NCI-H1694 (cell line): ENCODE results near the gene COPS6.

ENCODE experiments used
- DNase-seq: peaks from one replicate; lab custom pipeline; 2025; lab: John Stamatoyannopoulos, UW

The COPS6 gene

DNA sequence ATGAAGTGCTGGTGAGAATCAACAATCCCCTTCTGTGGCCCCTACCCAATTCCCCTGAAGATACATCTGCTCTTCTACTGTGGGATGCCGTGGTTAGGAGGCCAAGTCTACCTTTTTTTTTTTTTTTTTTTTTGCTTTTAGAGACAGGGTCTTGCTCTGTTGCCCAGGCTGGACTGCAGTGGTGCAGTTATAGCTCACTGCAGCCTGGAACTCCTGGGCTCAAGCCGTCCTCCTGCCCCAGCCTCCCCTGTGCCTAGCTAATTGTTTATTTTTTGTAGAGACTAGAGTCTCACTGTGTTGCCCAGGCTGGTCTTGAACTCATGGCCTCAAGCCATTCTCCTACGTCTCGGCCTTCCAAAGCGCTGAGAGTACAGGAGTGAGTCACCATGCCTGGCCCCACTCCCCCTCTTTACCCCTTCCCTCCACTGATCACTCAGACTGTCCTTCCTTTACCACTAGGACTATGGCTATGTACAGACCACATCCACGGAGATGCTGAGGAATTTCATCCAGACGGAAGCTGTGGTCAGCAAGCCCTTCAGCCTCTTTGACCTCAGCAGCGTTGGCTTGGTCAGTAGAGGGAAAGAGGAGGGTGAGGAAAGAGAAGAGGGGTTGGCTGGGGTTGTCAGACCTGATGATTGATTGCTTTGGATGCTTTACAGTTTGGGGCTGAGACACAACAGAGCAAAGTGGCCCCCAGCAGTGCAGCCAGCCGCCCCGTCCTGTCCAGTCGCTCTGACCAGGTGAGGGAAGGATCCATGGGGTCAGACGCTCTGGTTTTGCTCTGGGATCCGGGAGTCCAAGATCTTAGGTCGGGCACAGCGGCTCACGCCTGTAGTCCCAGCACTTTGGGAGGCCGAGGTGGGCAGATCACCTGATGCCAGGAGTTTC lies 14.4 kb downstream of the COPS6 start:
- no peak for DNase-seq

GRCh38 chr7:100105534-100105933 lies 16.8 kb downstream of the COPS6 start:
- no peak for DNase-seq

DNA sequence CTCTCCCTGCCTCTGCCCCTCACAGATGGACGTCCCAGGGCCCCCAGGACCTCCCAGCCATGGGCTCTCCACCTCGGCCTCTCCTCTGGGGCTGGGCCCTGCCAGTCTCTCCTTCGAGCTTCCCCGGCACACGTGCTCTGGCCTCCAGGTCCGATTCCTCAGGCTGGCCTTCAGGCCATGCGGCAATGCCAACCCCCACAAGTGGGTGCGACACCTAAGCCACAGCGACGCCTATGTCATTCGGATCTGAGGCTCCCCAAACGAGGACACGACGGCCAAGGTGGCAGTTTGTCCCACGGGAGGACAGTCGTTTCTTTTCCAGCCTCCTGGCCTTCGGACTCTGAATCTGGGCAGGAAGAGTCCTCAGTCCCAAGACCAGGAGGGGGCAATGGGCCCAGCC lies 17.9 kb downstream of the COPS6 start:
- no peak for DNase-seq

- DNase-seq: no peak
Measured at GRCh38 chr7:100107125-100107737, 18.5 kb downstream of the COPS6 start.

DNA sequence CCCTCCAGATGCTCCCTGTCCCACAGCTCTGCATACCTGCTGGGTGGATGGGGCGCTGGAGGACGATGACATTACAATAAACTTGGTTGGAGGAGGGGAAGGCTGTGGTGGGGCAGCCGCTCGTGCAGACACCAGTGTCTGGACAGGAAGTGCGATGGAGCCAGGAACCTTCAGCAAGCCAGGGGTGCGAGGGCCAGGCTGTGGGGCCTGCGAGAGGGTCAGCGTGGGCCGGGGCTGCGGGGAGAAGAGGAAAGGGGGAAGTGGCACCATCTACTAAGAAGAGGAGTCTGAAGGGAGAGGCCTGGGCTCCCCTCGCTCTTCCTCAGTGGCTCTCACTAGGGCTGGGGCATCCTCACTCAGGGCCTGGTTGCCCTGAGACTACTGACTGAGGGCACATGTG lies 19.1 kb downstream of the COPS6 start:
- no peak for DNase-seq

DNA sequence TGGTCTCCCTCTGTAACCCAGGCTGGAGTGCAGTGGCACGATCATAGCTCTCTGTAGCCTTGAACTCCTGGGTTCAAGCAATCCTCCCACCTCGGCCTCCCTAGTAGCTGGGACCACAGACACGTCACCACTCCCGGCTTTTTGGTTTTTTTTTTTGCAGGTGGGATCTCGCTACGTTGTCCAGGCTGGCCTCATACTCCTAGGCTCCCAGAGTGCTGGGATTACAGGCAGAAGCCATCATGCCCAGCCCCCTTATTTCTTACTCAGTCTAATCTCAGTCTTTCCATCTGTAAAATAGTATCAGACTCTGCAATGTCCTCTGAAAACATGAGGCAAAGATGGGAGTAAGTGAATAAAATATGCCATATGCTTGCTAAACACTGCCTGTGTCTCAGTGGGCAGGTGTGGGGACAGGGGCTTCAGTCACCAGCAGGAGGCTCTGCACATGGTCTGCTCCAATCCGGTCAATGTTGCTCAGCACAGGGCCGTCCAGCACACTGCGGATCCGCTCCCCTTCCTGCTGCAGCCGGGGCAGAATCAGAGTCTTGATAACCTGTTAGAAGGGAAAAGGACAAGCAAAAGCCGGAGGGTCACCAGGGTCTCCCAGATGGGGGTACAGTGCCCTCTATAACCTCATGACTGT lies 20.9 kb downstream of the COPS6 start:
- no peak for DNase-seq

DNA sequence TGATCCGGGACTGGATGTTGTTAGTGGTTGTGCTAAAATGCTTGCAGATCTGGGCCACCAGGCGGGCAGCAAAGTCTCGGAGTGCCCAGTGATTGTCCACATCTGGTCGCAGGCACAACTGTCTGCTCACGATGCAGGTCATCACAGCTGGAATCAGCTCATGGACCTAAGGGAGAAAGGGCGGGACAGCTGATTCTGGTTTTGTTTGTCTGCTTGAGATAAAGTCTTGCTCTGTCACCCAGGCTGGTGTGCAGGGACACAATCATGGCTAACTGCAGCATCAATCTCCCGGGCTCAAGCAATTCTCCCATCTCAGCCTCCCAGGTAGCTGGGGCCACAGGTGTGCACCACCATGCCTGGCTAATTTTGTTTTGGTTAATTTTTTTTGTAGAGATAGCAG lies 22.4 kb downstream of the COPS6 start:
- DNase-seq: no peak

- no peak for DNase-seq
Measured at GRCh38 chr7:100111914-100112313, 23.1 kb downstream of the COPS6 start.

GRCh38 chr7:100115026-100115425 lies 26.3 kb downstream of the COPS6 start:
- DNase-seq: no peak

DNA sequence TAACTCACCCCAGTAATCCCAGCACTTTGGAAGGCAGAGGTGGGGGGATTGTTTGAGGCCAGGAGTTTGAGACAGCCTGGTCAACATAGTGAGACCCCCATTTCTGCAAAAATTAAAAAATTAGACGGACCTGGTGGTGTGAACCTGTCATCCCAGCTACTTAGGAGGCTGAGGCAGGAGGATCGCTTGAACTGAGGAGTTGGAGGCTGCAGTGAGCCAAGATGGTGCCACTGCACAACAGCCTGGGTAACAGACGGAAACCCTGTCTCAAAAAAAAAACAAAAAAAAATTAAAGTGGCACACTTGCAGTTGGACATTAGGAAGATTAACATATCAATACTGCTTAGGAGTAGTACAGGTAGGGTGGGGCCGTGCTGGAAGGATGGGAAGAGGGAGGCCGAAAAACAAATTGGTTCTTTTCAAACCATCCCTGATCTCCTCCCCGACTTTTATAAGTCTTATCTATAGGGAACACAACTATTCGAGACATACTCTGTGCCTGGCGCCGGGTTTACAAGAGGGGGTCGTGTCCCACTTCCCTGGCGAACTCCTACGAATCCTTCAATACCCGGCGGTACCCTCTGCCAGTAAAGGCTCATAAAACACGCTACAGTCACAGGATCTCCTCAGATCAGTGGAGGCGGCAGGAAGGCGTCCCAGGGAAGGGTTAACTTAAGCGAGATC lies 29.8 kb downstream of the COPS6 start:
- no peak for DNase-seq

- DNase-seq: peak; percentile 94
Measured at GRCh38 chr7:100119072-100119969, 30.6 kb downstream of the COPS6 start, which contains the start of the genes CNPY4 and TAF6. TSS of gene CNPY4 (plus strand) at chr7:100119634. CDS start at chr7:100119745, 111 bp downstream. TSS of gene TAF6 (minus strand) at chr7:100119358. CDS start at chr7:100114209, 5,149 bp downstream.

- peak; percentile 66 for DNase-seq
Measured at GRCh38 chr7:100119970-100120732, 31.4 kb downstream of the COPS6 start.

GRCh38 chr7:100120733-100121036 lies 31.9 kb downstream of the COPS6 start:
- no peak for DNase-seq

- no peak for DNase-seq
Measured at GRCh38 chr7:100122067-100122466, 33.3 kb downstream of the COPS6 start.

DNA sequence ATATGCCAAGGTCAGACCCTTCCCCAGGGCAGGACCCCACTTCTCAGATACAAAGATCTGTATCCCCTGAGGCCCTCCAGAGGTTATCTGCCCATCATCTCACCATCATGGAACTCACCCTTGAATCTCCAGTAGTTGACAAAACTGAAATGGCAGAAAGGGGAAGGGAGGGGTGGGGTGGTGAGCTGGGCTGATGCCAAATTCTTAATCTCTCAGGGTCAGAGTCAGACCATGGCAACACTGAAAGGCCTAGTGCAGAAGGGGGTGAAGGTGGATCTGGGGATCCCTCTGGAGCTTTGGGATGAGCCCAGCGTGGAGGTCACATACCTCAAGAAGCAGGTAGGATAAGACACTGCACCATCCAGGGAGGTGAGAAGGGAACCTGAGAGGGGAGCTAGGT lies 33.8 kb downstream of the COPS6 start:
- DNase-seq: no peak

DNA sequence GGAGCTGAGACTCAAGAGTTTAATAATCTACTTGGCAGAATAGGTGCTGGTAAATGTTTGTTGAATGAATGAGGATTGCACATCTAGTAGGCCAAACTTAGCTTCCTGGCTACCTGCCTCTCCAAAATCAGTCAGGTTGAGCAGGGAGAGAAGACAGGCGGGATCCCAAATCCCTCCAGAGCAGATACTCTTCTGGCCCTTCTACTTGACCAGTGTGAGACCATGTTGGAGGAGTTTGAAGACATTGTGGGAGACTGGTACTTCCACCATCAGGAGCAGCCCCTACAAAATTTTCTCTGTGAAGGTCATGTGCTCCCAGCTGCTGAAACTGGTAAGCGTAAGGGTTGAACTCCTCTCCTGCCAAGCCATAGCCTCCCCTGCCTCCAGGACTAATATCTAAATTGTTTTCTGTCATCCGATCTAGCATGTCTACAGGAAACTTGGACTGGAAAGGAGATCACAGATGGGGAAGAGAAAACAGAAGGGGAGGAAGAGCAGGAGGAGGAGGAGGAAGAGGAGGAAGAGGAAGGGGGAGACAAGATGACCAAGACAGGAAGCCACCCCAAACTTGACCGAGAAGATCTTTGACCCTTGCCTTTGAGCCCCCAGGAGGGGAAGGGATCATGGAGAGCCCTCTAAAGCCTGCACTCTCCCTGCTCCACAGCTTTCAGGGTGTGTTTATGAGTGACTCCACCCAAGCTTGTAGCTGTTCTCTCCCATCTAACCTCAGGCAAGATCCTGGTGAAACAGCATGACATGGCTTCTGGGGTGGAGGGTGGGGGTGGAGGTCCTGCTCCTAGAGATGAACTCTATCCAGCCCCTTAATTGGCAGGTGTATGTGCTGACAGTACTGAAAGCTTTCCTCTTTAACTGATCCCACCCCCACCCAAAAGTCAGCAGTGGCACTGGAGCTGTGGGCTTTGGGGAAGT lies 35.8 kb downstream of the COPS6 start:
- no peak for DNase-seq

GRCh38 chr7:100126239-100126930 lies 37.6 kb downstream of the COPS6 start:
- DNase-seq: no peak

- peak; percentile 88 for DNase-seq
Measured at GRCh38 chr7:100126931-100127865, 38.4 kb downstream of the COPS6 start, which contains the start of gene MBLAC1. TSS of gene MBLAC1 (plus strand) at chr7:100126967. CDS start at chr7:100127396, 429 bp downstream.
